Measurements from ENCODE around the gene CCDC86. TPM values are rescaled to one million over a fixed set of nuclear protein-coding genes. Genes with fewer than 3 reads are reported as not detected.
A peak's percentile ranks its signal among the peaks of the same experiment; 100 is the strongest.

The CCDC86 gene
- total and polyA plus RNA-seq, 7 donors, result 4.8 to 24.0 (median 10.0) TPM

DNA sequence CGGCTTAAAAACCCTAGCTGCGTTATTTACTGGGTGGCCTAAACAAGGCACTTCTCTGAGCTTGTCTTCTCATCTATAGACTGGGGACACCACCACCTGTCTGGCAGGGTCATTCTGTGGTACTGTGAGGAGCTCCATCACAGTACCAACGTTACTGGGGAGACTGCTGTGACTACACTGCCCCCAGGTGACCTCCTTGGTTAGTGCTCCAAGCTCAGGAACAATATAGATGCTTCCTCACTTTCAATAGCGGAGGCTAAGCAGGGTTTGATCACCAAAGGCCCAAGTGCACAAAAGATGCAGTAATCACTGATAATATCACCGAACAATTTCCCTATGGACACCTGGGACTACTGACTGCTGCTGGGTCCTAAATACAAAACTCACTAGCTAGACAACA lies 45.6 kb downstream of the CCDC86 start:
- no peak for DNase-seq
- H3K36me3 ChIP-seq, result peaks cover 0 to 28% (median 4%) of the 10 kb centered on the region in 4 donors
- H3K27ac ChIP-seq, result no peak overlapping the region
- 38 to 61% methylated on average over 5 of the region's 5 CpGs for WGBS, 2 donors
- TF ChIP-seq, protein P1, sequence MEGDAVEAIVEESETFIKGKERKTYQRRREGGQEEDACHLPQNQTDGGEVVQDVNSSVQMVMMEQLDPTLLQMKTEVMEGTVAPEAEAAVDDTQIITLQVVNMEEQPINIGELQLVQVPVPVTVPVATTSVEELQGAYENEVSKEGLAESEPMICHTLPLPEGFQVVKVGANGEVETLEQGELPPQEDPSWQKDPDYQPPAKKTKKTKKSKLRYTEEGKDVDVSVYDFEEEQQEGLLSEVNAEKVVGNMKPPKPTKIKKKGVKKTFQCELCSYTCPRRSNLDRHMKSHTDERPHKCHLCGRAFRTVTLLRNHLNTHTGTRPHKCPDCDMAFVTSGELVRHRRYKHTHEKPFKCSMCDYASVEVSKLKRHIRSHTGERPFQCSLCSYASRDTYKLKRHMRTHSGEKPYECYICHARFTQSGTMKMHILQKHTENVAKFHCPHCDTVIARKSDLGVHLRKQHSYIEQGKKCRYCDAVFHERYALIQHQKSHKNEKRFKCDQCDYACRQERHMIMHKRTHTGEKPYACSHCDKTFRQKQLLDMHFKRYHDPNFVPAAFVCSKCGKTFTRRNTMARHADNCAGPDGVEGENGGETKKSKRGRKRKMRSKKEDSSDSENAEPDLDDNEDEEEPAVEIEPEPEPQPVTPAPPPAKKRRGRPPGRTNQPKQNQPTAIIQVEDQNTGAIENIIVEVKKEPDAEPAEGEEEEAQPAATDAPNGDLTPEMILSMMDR (IDR thresholded peaks at IDR 0.05), result peak in 2 of 4 experiments; percentile 27 to 28
- TF ChIP-seq POLR2AphosphoS5 (IDR thresholded peaks at IDR 0.05), result no peak
- H3K4me3 ChIP-seq, result no peak overlapping the region
- no peaks in the 10 kb centered on the region for H3K9me3 ChIP-seq
- H3K4me1 ChIP-seq, result no peaks in the 10 kb centered on the region
- intact Hi-C loops (cut with DNase I), result no loop called here
- H3K27me3 ChIP-seq, result no peaks in the 10 kb centered on the region

DNA sequence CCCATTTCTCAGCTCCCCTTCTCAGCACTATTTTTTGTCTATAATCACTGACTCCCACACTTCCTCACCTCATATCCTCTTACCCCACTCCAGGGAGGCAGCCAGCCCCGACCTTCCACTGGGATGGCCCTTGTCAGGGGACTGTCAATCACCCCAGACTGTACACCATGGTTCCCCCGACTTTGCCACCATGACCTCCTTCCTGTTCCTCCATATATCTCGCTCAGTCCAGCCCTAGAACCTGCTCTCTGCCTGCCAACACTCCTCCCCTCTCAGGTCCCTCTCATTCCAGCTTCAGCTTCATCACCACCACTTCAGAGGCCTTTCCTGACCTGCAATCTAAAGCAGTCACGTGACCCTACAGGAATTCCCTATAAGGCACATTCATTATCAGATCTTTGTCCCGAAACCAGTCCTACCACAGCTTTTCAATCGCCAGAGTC lies 48.0 kb downstream of the CCDC86 start:
- H3K36me3 ChIP-seq, result peaks cover 3 to 50% (median 10%) of the 10 kb centered on the region in 4 donors
- TF ChIP-seq, protein P1 (IDR thresholded peaks at IDR 0.05), result no peak
- TF ChIP-seq POLR2AphosphoS5 (IDR thresholded peaks at IDR 0.05), result no peak
- H3K27me3 ChIP-seq, result no peaks in the 10 kb centered on the region
- no peak for DNase-seq
- no peaks in the 10 kb centered on the region for H3K9me3 ChIP-seq
- intact Hi-C loops (cut with DNase I), result no loop called here
- H3K4me3 ChIP-seq, result no peak overlapping the region
- WGBS, 2 donors, result 51 to 55% methylated on average over 6 of the region's 6 CpGs
- H3K27ac ChIP-seq, result no peak overlapping the region
- H3K4me1 ChIP-seq, result no peaks in the 10 kb centered on the region

DNA sequence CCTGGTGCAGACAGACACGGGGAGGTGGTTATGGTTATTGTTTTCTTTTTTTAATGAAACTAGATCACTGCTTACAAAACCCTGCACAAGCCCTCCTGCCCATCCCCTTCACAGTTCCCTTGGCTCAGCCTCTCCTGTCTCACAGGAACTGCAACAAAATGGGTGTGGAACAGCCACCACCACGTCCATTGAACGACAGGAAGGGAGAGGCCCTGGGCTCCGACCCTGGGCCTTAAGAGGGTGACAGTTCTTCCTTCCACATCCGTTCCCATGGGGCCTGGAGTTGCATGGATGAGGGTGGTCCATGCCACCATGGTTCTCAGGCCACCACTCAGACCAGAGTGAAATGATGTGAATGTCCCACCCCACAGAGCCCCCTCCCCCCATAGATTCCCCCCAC lies 48.8 kb downstream of the CCDC86 start:
- no peak for TF ChIP-seq EP300 (IDR thresholded peaks at IDR 0.05)
- no peak for TF ChIP-seq POLR2AphosphoS5 (IDR thresholded peaks at IDR 0.05)
- TF ChIP-seq POLR2A (IDR thresholded peaks at IDR 0.05), result no peak
- TF ChIP-seq, protein P1 (IDR thresholded peaks at IDR 0.05), result no peak
- H3K36me3 ChIP-seq, result peaks cover 6 to 58% (median 18%) of the 10 kb centered on the region in 4 donors
- no peak for DNase-seq
- WGBS, 2 donors, result 46 to 59% methylated on average over 5 of the region's 5 CpGs
- H3K4me3 ChIP-seq, result no peak overlapping the region
- no peaks in the 10 kb centered on the region for H3K9me3 ChIP-seq
- H3K4me1 ChIP-seq, result no peaks in the 10 kb centered on the region
- no peaks in the 10 kb centered on the region for H3K27me3 ChIP-seq
- H3K27ac ChIP-seq, result no peak overlapping the region
- intact Hi-C loops (cut with DNase I), result no loop called here

DNA sequence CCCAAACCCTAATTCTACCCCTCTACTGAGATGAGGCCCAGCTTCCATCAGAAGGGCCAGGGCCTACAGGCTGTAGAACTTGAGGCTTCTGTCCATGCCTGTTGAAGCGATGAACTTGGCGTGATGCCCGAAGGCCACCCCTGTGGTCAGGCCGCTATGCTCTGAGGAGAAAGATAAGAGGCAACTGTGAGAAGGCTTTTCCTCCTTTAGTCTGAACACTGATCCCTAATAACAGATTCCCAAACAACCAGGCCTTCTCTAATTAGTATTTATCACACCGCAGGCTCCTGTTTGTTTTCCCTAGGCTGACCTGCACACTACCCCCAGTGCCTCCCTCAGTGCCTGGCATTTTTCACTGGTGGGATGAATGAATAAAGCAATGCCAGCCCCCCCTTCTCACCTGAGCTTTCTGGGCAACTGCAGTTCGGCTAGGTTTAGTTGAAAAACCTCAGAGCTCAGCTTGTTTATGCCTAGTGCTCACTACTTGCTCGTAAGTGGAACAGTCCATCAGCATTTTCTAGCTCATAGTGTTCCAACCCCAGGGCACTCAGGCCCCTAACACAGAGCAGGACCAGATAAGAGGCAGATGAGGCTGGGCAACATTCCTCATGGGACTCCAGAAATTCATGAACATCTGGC lies 49.3 kb downstream of the CCDC86 start:
- DNase-seq, result no peak
- Histone ChIP-seq H3K4me1 (no peaks in the 10 kb centered on the region), H3K9me3 (no peaks in the 10 kb centered on the region), H3K4me3 (no peak overlapping the region), H3K27me3 (no peaks in the 10 kb centered on the region), H3K27ac (no peak overlapping the region), H3K36me3 (peaks cover 11 to 63% (median 22%) of the 10 kb centered on the region in 4 donors)
- WGBS, 2 donors, result 83 to 93% methylated on average over 7 of the region's 7 CpGs
- intact Hi-C loops (cut with DNase I), result no loop called here
- TF ChIP-seq POLR2A (IDR thresholded peaks at IDR 0.05) (no peak), POLR2AphosphoS5 (IDR thresholded peaks at IDR 0.05) (no peak), EP300 (IDR thresholded peaks at IDR 0.05) (no peak)
- TF ChIP-seq, protein P1 (IDR thresholded peaks at IDR 0.05), result no peak

DNA sequence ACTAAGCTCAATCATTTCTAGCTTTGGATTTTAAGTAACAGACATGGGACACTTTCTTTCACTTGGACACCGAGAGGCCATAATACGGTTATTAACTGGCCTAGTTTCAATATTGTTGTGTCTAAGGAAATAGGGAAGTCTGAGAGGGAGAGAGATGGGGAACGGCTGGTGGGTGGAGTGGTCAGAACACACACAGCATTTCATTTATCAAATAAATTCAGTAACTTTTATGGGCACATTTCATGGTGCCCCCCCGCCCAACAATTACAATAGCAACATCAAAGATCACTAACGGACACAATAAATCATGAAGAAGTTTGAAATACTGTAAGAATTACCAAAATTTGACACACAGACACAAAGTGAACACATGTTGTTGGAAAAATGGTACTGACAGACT lies 53.8 kb downstream of the CCDC86 start:
- intact Hi-C loops (cut with DNase I), result no loop called here
- Histone ChIP-seq H3K36me3 (peaks cover 49 to 88% (median 56%) of the 10 kb centered on the region in 4 donors), H3K27ac (no peak overlapping the region), H3K9me3 (no peaks in the 10 kb centered on the region), H3K27me3 (no peaks in the 10 kb centered on the region), H3K4me1 (peaks cover 0 to 6% (median 2%) of the 10 kb centered on the region in 4 donors), H3K4me3 (no peak overlapping the region)
- TF ChIP-seq EP300 (IDR thresholded peaks at IDR 0.05) (no peak), POLR2A (IDR thresholded peaks at IDR 0.05) (no peak), POLR2AphosphoS5 (IDR thresholded peaks at IDR 0.05) (no peak)
- TF ChIP-seq, protein P1 (IDR thresholded peaks at IDR 0.05), result no peak
- WGBS, 2 donors, result 80 to 81% methylated on average over 5 of the region's 5 CpGs
- no peak for DNase-seq
